GM19372 (cell line): Measurements from ENCODE around the gene SDHAF2.
"Not testable (repeated sequence)": the region's sequence is repeated elsewhere in the genome, so short reads cannot be mapped to it uniquely, and the experiment has no call there.

Experiments
- ATAC-seq: cut with Tn5 transposase; IDR thresholded peaks from one replicate; pipeline ENCODE4 v1.9.1; 2021; ENCODE audit warnings: mild to moderate bottlenecking, low read depth, moderate library complexity; ENCODE audit not compliant: unreplicated experiment

Gene SDHAF2

GRCh38 chr11:61422226-61422625, 7.7 kb upstream of the SDHAF2 start:
- no peak for ATAC-seq

- no peak for ATAC-seq
Measured at GRCh38 chr11:61425367-61426131, 4.4 kb upstream of the SDHAF2 start.

- ATAC-seq = peak; percentile 47
Measured at GRCh38 chr11:61429346-61429690, 606 bp upstream of the SDHAF2 start.

GRCh38 chr11:61430839-61431238, 915 bp downstream of the SDHAF2 start:
- ATAC-seq = not testable (repeated sequence)

GRCh38 chr11:61437496-61437895, 7.6 kb downstream of the SDHAF2 start:
- no peak for ATAC-seq

GRCh38 chr11:61439615-61440014, 9.7 kb downstream of the SDHAF2 start:
- no peak for ATAC-seq

- ATAC-seq = no peak
Measured at GRCh38 chr11:61442616-61443015, 12.7 kb downstream of the SDHAF2 start.

GRCh38 chr11:61445516-61445915, 15.6 kb downstream of the SDHAF2 start:
- ATAC-seq = no peak

- peak; percentile 61 for ATAC-seq
Measured at GRCh38 chr11:61446211-61446651, 16.3 kb downstream of the SDHAF2 start.

GRCh38 chr11:61447601-61448551, 18.0 kb downstream of the SDHAF2 start:
- no peak for ATAC-seq

GRCh38 chr11:61448552-61448927, 18.6 kb downstream of the SDHAF2 start:
- ATAC-seq = no peak

- no peak for ATAC-seq
Measured at GRCh38 chr11:61452825-61453224, 22.9 kb downstream of the SDHAF2 start.

- no peak for ATAC-seq
Measured at GRCh38 chr11:61453695-61454094, 23.8 kb downstream of the SDHAF2 start.

GRCh38 chr11:61454520-61454919, 24.6 kb downstream of the SDHAF2 start:
- no peak for ATAC-seq

- no peak for ATAC-seq
Measured at GRCh38 chr11:61460474-61460881, 30.6 kb downstream of the SDHAF2 start.

GRCh38 chr11:61460986-61461385, 31.1 kb downstream of the SDHAF2 start:
- ATAC-seq = no peak

- ATAC-seq = not testable (repeated sequence)
Measured at GRCh38 chr11:61467602-61468001, 37.7 kb downstream of the SDHAF2 start.

GRCh38 chr11:61468002-61468401, 38.1 kb downstream of the SDHAF2 start:
- no peak for ATAC-seq

- ATAC-seq = no peak
Measured at GRCh38 chr11:61472282-61472681, 42.4 kb downstream of the SDHAF2 start.

GRCh38 chr11:61472868-61473267, 42.9 kb downstream of the SDHAF2 start:
- no peak for ATAC-seq

- no peak for ATAC-seq
Measured at GRCh38 chr11:61473370-61474012, 43.6 kb downstream of the SDHAF2 start.
